Measurements from ENCODE around the gene LMOD3.

DNA sequence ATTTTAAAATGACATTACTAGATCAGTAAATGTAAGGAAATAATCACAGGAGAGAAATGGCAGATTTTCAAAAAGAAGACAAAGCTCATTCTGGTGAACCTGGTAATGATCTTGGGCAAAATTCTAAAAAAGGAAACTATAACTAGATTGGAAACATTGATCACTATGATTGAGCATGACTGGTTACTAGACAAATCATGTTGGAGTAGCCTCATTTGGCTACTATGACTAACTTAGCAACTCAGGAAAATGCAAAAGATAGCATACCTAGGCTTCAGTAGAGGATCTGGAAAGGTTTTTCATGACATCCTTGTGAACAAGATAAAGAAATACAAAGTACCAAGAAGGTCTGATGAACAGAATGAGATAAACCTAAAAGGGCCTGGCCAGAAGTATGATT is 62.7 kb downstream of the LMOD3 start:
- TF ChIP-seq, protein P1, sequence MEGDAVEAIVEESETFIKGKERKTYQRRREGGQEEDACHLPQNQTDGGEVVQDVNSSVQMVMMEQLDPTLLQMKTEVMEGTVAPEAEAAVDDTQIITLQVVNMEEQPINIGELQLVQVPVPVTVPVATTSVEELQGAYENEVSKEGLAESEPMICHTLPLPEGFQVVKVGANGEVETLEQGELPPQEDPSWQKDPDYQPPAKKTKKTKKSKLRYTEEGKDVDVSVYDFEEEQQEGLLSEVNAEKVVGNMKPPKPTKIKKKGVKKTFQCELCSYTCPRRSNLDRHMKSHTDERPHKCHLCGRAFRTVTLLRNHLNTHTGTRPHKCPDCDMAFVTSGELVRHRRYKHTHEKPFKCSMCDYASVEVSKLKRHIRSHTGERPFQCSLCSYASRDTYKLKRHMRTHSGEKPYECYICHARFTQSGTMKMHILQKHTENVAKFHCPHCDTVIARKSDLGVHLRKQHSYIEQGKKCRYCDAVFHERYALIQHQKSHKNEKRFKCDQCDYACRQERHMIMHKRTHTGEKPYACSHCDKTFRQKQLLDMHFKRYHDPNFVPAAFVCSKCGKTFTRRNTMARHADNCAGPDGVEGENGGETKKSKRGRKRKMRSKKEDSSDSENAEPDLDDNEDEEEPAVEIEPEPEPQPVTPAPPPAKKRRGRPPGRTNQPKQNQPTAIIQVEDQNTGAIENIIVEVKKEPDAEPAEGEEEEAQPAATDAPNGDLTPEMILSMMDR (conservative IDR thresholded peaks at IDR 0.05; ENCODE audit: low read depth, low read length) = no peak
- no peak for TF ChIP-seq CEBPB (IDR thresholded peaks at IDR 0.05; ENCODE audit: low read depth, low read length)
- TF ChIP-seq POLR2A (IDR thresholded peaks at IDR 0.05; ENCODE audit: low read depth, low read length) = no peak
- TF ChIP-seq, protein P2, sequence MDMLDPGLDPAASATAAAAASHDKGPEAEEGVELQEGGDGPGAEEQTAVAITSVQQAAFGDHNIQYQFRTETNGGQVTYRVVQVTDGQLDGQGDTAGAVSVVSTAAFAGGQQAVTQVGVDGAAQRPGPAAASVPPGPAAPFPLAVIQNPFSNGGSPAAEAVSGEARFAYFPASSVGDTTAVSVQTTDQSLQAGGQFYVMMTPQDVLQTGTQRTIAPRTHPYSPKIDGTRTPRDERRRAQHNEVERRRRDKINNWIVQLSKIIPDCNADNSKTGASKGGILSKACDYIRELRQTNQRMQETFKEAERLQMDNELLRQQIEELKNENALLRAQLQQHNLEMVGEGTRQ (IDR thresholded peaks at IDR 0.05; ENCODE audit: low read depth, low read length) = no peak
- no peak for TF ChIP-seq NFE2L2 (IDR thresholded peaks at IDR 0.05; ENCODE audit: low read depth, low read length)
